T-cell (primary cell): ENCODE results near the gene GALNTL6. TPM values are rescaled to one million over a fixed set of nuclear protein-coding genes. Genes with fewer than 3 reads are reported as not detected.

Experiments used
- ATAC-seq, 4 experiments: fragments of 200-7000 bp in 3 of 4; fragments of 150-1000 bp in 1 of 4; cut with Tn5 transposase; replicated peaks in 1 of 4; 1 replicate in 3 of 4; 2 replicates in 1 of 4; pipeline ENCODE4 v1.10.0; 2021; ENCODE audit warnings: moderate library complexity in 3 of 4, mild to moderate bottlenecking in 2 of 4, moderate number of reproducible peaks in 1 of 4
- CTCF ChIA-PET, 2 donors: fragments of 300-600 bp; sonication (Branson Sonifier 250); formaldehyde crosslinking; loops; one replicate each; lab custom pipeline; 2022; ENCODE audit warnings: antibody characterized with exemption in 2 of 2; lab: Charles Lee
- POLR2A ChIA-PET, 2 donors: fragments of 300-600 bp; sonication (Branson Sonifier 250); formaldehyde crosslinking; loops; one replicate each; lab custom pipeline; 2022; ENCODE audit warnings: antibody characterized with exemption in 2 of 2; lab: Charles Lee
- DNase-seq, 35 experiments: peaks; one replicate each; pipeline versions ENCODE4 v3.0.0 to v3.0.0-alpha.2; 2013 to 2023
- H3K27ac ChIP-seq: one replicate; pipeline ENCODE4 v1.5.1; 2013; ENCODE audit warnings: low read length
- H3K27me3 ChIP-seq, 2 experiments: replicated peaks in 1 of 2; 1 replicate in 1 of 2; 2 replicates in 1 of 2; pipeline versions ENCODE4 v1.6.1 to v1.7.0; 2013; ENCODE audit warnings: low read length in 1 of 2, mixed read lengths in 1 of 2; ENCODE audit not compliant: control insufficient read depth in 2 of 2, insufficient read depth in 2 of 2; ENCODE audit errors: extremely low read depth in 1 of 2
- H3K36me3 ChIP-seq, 2 donors: 1 replicate in 1 of 2; 2 replicates in 1 of 2; pipeline versions ENCODE4 v1.6.1 to v1.7.0; 2013; ENCODE audit warnings: low read length in 1 of 2; ENCODE audit not compliant: control insufficient read depth in 2 of 2, insufficient read depth in 1 of 2; ENCODE audit errors: extremely low read depth in 1 of 2
- H3K4me1 ChIP-seq, 2 experiments: 1 replicate in 1 of 2; 2 replicates in 1 of 2; pipeline versions ENCODE4 v1.6.1 to v1.7.0; 2013; ENCODE audit warnings: low read length in 2 of 2, mixed read lengths in 1 of 2; ENCODE audit not compliant: insufficient read depth in 2 of 2, control insufficient read depth in 1 of 2; ENCODE audit errors: extremely low read depth in 1 of 2
- H3K4me3 ChIP-seq, 2 donors: 1 replicate in 1 of 2; 2 replicates in 1 of 2; pipeline versions ENCODE4 v1.5.1 to v1.7.0; 2013; ENCODE audit warnings: mild to moderate bottlenecking in 2 of 2, low read length in 1 of 2, moderate library complexity in 1 of 2; ENCODE audit not compliant: control insufficient read depth in 1 of 2; ENCODE audit errors: extremely low read depth in 1 of 2
- H3K9me3 ChIP-seq: 2 replicates; pipeline ENCODE4 v1.7.0; 2013
- H3K27ac Mint-ChIP-seq, 2 donors: one replicate each; pipeline ENCODE4 v1.8.0; 2020 to 2021; ENCODE audit warnings: mild to moderate bottlenecking in 2 of 2, mixed read lengths in 2 of 2
- H3K27me3 Mint-ChIP-seq, 2 donors: one replicate each; pipeline ENCODE4 v1.8.0; 2021 to 2022; ENCODE audit warnings: mixed read lengths in 2 of 2
- H3K36me3 Mint-ChIP-seq: one replicate; pipeline ENCODE4 v1.8.0; 2021; ENCODE audit warnings: mixed read lengths
- H3K4me1 Mint-ChIP-seq, 3 donors: one replicate each; pipeline ENCODE4 v1.8.0; 2020 to 2022; ENCODE audit warnings: mixed read lengths in 3 of 3, mild to moderate bottlenecking in 1 of 3
- H3K4me3 Mint-ChIP-seq, 3 donors: one replicate each; pipeline ENCODE4 v1.8.0; 2020 to 2022; ENCODE audit warnings: mild to moderate bottlenecking in 3 of 3, mixed read lengths in 3 of 3, moderate library complexity in 3 of 3
- H3K9me3 Mint-ChIP-seq, 3 donors: one replicate each; pipeline ENCODE4 v1.8.0; 2020 to 2022; ENCODE audit warnings: mixed read lengths in 3 of 3
- WGBS: methylation state at CpG from one replicate; pipeline ENCODE4 v1.1.5; 2013; ENCODE audit warnings: missing lambda C conversion rate; ENCODE audit not compliant: insufficient coverage; 5-methylcytosine and 5-hydroxymethylcytosine counted together
- total RNA-seq, 35 experiments: library from RNA in 6 of 35; stranded (reverse) in 6 of 35; fragments of 120-200 nt in 1 of 35; gene quantifications; one replicate each; pipeline versions ENCODE4 v1.2.1 to v1.2.4 and lab custom pipeline; 2013 to 2026

The GALNTL6 gene
- total RNA-seq, 5 donors from 2014 or later (not counting 1 experiment from before 2014, with no cell fraction given), result not detected

GRCh38 chr4:172652369-172652768 lies 839.2 kb downstream of the GALNTL6 start:
- POLR2A ChIA-PET, result no interaction called here

GRCh38 chr4:172653676-172654075 lies 840.5 kb downstream of the GALNTL6 start:
- Histone ChIP-seq H3K4me1 (no peaks in the 10 kb centered on the region), H3K36me3 (no peaks in the 10 kb centered on the region), H3K27me3 (no peaks in the 10 kb centered on the region), H3K4me3 (no peak overlapping the region), H3K9me3 (no peaks in the 10 kb centered on the region), H3K27ac (no peak overlapping the region)
- H3K27ac Mint-ChIP-seq, result no peak overlapping the region
- no peak for ATAC-seq
- H3K4me1 Mint-ChIP-seq, result no peaks in the 10 kb centered on the region
- CTCF ChIA-PET, result no interaction called here
- no peaks in the 10 kb centered on the region for H3K36me3 Mint-ChIP-seq
- peaks cover 0 to 14% (median 4%) of the 10 kb centered on the region in 3 donors for H3K9me3 Mint-ChIP-seq
- no peak overlapping the region for H3K4me3 Mint-ChIP-seq
- no peak for DNase-seq
- no peaks in the 10 kb centered on the region for H3K27me3 Mint-ChIP-seq
- POLR2A ChIA-PET, result no interaction called here

More at GRCh38 chr4:172652369-172652768, 839.2 kb downstream of the GALNTL6 start:
- H3K27me3 ChIP-seq, result no peaks in the 10 kb centered on the region
- no peak for DNase-seq
- H3K4me1 ChIP-seq, result no peaks in the 10 kb centered on the region
- H3K27ac ChIP-seq, result no peak overlapping the region
- no peaks in the 10 kb centered on the region for H3K9me3 ChIP-seq
- Mint-ChIP-seq H3K4me3 (no peak overlapping the region), H3K9me3 (peaks cover 0 to 14% (median 4%) of the 10 kb centered on the region in 3 donors), H3K27me3 (no peaks in the 10 kb centered on the region), H3K27ac (no peak overlapping the region), H3K36me3 (no peaks in the 10 kb centered on the region), H3K4me1 (no peaks in the 10 kb centered on the region)
- H3K36me3 ChIP-seq, result no peaks in the 10 kb centered on the region
- ATAC-seq, result no peak
- 80% methylated on average over 1 of the region's 1 CpG for WGBS
- CTCF ChIA-PET, result no interaction called here
- no peak overlapping the region for H3K4me3 ChIP-seq

GRCh38 chr4:172654457-172654856 lies 841.3 kb downstream of the GALNTL6 start:
- ChIA-PET POLR2A (no interaction called here), CTCF (no interaction called here)
- no peak for DNase-seq
- no peaks in the 10 kb centered on the region for H3K4me1 Mint-ChIP-seq
- H3K4me1 ChIP-seq, result no peaks in the 10 kb centered on the region
- no peaks in the 10 kb centered on the region for H3K9me3 ChIP-seq
- no peaks in the 10 kb centered on the region for H3K36me3 Mint-ChIP-seq
- H3K4me3 ChIP-seq, result no peak overlapping the region
- H3K36me3 ChIP-seq, result no peaks in the 10 kb centered on the region
- H3K27ac Mint-ChIP-seq, result no peak overlapping the region
- no peaks in the 10 kb centered on the region for H3K27me3 ChIP-seq
- H3K9me3 Mint-ChIP-seq, result peaks cover 0 to 14% (median 4%) of the 10 kb centered on the region in 3 donors
- no peak for ATAC-seq
- WGBS, result 92% methylated on average over 2 of the region's 3 CpGs
- no peak overlapping the region for H3K4me3 Mint-ChIP-seq
- H3K27me3 Mint-ChIP-seq, result no peaks in the 10 kb centered on the region
- no peak overlapping the region for H3K27ac ChIP-seq

- ChIA-PET POLR2A (no interaction called here), CTCF (interaction anchor here in 1 of 2 donors (0.7 kb wide), 1 partner anchor 13 kb away, joined by 3 read pairs; no protein-coding TSS in a partner anchor)
- H3K36me3 ChIP-seq, result no peaks in the 10 kb centered on the region
- H3K4me3 Mint-ChIP-seq, result no peak overlapping the region
- no peak for ATAC-seq
- DNase-seq, result no peak
- H3K27me3 Mint-ChIP-seq, result no peaks in the 10 kb centered on the region
- WGBS, result 64% methylated on average over 4 of the region's 5 CpGs
- no peak overlapping the region for H3K4me3 ChIP-seq
- no peak overlapping the region for H3K27ac Mint-ChIP-seq
- no peak overlapping the region for H3K27ac ChIP-seq
- no peaks in the 10 kb centered on the region for H3K4me1 Mint-ChIP-seq
- no peaks in the 10 kb centered on the region for H3K4me1 ChIP-seq
- H3K27me3 ChIP-seq, result no peaks in the 10 kb centered on the region
- H3K36me3 Mint-ChIP-seq, result no peaks in the 10 kb centered on the region
- peaks cover 0 to 14% (median 0%) of the 10 kb centered on the region in 3 donors for H3K9me3 Mint-ChIP-seq
- no peaks in the 10 kb centered on the region for H3K9me3 ChIP-seq
Measured at GRCh38 chr4:172656055-172656454, 842.9 kb downstream of the GALNTL6 start.

- ATAC-seq, result no peak
- H3K36me3 Mint-ChIP-seq, result no peaks in the 10 kb centered on the region
- no peaks in the 10 kb centered on the region for H3K27me3 Mint-ChIP-seq
- ChIA-PET POLR2A (no interaction called here), CTCF (no interaction called here)
- H3K9me3 Mint-ChIP-seq, result peaks cover 0 to 14% (median 0%) of the 10 kb centered on the region in 3 donors
- Histone ChIP-seq H3K4me1 (no peaks in the 10 kb centered on the region), H3K4me3 (no peak overlapping the region), H3K27ac (no peak overlapping the region), H3K27me3 (no peaks in the 10 kb centered on the region), H3K36me3 (no peaks in the 10 kb centered on the region), H3K9me3 (no peaks in the 10 kb centered on the region)
- 100% methylated on average over 4 of the region's 6 CpGs for WGBS
- H3K4me3 Mint-ChIP-seq, result no peak overlapping the region
- H3K27ac Mint-ChIP-seq, result no peak overlapping the region
- DNase-seq, result no peak
- H3K4me1 Mint-ChIP-seq, result no peaks in the 10 kb centered on the region
Measured at GRCh38 chr4:172657081-172657480, 843.9 kb downstream of the GALNTL6 start.

DNA sequence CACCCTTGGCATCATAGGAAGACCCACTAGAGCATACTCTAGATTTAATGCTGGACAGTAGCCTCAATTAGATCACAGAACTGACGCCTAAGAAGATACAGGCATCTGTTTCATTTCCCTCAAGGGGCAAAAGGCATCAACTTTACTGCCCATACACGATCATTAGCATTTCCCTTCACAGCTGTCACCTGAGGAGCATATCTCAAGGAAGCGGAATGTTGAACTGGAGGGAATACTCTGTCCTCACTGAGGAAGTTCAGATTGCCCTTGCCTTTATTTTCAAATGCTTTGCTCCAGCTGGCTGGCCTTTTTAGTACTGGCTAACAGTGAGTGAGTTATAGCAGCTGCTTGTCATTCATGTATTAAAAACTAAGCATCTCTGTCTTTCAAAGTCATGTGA lies 847.0 kb downstream of the GALNTL6 start:
- no peak overlapping the region for H3K4me3 Mint-ChIP-seq
- H3K27me3 Mint-ChIP-seq, result no peaks in the 10 kb centered on the region
- Histone ChIP-seq H3K4me3 (no peak overlapping the region), H3K27me3 (no peaks in the 10 kb centered on the region), H3K36me3 (no peaks in the 10 kb centered on the region), H3K4me1 (no peaks in the 10 kb centered on the region), H3K27ac (no peak overlapping the region), H3K9me3 (no peaks in the 10 kb centered on the region)
- H3K27ac Mint-ChIP-seq, result no peak overlapping the region
- ATAC-seq (no peak), DNase-seq (no peak)
- CTCF ChIA-PET, result no interaction called here
- WGBS, result 64% methylated on average over 2 of the region's 3 CpGs
- no peaks in the 10 kb centered on the region for H3K36me3 Mint-ChIP-seq
- peaks cover 0 to 6% (median 4%) of the 10 kb centered on the region in 3 donors for H3K9me3 Mint-ChIP-seq
- H3K4me1 Mint-ChIP-seq, result no peaks in the 10 kb centered on the region
- POLR2A ChIA-PET, result no interaction called here

DNA sequence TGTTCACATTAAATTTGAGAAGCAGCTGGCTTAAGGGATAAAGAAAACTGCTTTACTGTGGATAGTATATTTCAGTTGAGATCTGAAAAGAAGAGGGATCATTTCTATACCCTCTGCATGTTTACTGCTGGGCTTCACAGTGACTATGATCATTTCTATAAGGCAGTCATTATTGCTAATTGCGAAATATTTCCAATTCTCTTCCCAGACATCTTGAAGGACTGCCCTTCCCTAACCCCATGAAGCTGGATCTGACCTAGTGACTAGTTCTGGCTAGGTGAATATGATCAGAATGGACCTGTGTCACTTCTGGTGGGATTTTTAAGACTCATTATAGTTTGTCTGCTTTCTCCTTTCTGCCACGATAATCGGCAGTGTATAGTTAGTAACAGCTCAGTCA lies 848.9 kb downstream of the GALNTL6 start:
- POLR2A ChIA-PET, result no interaction called here
- H3K36me3 ChIP-seq, result no peaks in the 10 kb centered on the region

More for the DNA sequence above, 848.9 kb downstream of the GALNTL6 start:
- Mint-ChIP-seq H3K4me1 (no peaks in the 10 kb centered on the region), H3K36me3 (no peaks in the 10 kb centered on the region), H3K9me3 (peaks cover 0 to 9% (median 4%) of the 10 kb centered on the region in 3 donors), H3K4me3 (no peak overlapping the region), H3K27me3 (no peaks in the 10 kb centered on the region), H3K27ac (no peak overlapping the region)
- H3K27me3 ChIP-seq, result no peaks in the 10 kb centered on the region
- WGBS, result no CpG with 5 or more reads among the region's 3 CpGs
- CTCF ChIA-PET, result no interaction called here
- DNase-seq (no peak), ATAC-seq (no peak)
- no peaks in the 10 kb centered on the region for H3K4me1 ChIP-seq
- no peak overlapping the region for H3K4me3 ChIP-seq
- H3K27ac ChIP-seq, result no peak overlapping the region
- no peaks in the 10 kb centered on the region for H3K9me3 ChIP-seq
